H1 (cell line): Measurements from ENCODE around the gene KRT6C. TPM values are rescaled to one million over a fixed set of nuclear protein-coding genes. Genes with fewer than 3 reads are reported as not detected.

Experiments used
- CTCF ChIA-PET: fragments of 300-600 bp; sonication (Branson Sonifier 250); formaldehyde crosslinking; loops from one replicate; lab custom pipeline; 2021; ENCODE audit not compliant: partially characterized antibody; lab: Charles Lee
- POLR2A ChIA-PET: fragments of 300-600 bp; sonication (Branson Sonifier 250); formaldehyde crosslinking; loops from one replicate; lab custom pipeline; 2021; ENCODE audit warnings: inconsistent platforms; ENCODE audit not compliant: partially characterized antibody; lab: Charles Lee
- DNase-seq, 2 experiments: peaks; one replicate each; pipeline versions ENCODE4 v3.0.0 to v3.0.0-alpha.2; 2010 to 2022; ENCODE audit warnings: low spot score in 2 of 2, low read depth in 1 of 2, mixed read lengths in 1 of 2
- FAIRE-seq: peaks from 2 replicates; lab custom pipeline; 2011; peaks lifted over from hg19 to GRCh38; lab: Jason Lieb, UNC
- H2AFZ ChIP-seq: 2 replicates; pipeline ENCODE4 v1.8.1; 2012; ENCODE audit warnings: low read length, inconsistent platforms
- H2AK5ac ChIP-seq: 2 replicates; pipeline ENCODE4 v1.6.1; 2013; ENCODE audit warnings: low read depth, low read length
- H2BK120ac ChIP-seq: replicated peaks from 2 replicates; pipeline ENCODE3; 2013; ENCODE audit warnings: low read depth, low read length, inconsistent platforms
- H2BK12ac ChIP-seq: 2 replicates; pipeline ENCODE4 v1.6.1; 2013; ENCODE audit warnings: low read depth, low read length
- H2BK15ac ChIP-seq: 2 replicates; pipeline ENCODE4 v1.6.1; 2013; ENCODE audit warnings: low read length
- H2BK20ac ChIP-seq: 2 replicates; pipeline ENCODE4 v1.6.1; 2013; ENCODE audit warnings: low read length
- H2BK5ac ChIP-seq: 2 replicates; pipeline ENCODE4 v1.6.1; 2013; ENCODE audit warnings: low read depth, low read length
- H3K14ac ChIP-seq: 2 replicates; pipeline ENCODE4 v1.6.1; 2013; ENCODE audit warnings: inconsistent platforms; ENCODE audit not compliant: insufficient read length
- H3K18ac ChIP-seq: 2 replicates; pipeline ENCODE4 v1.6.1; 2013; ENCODE audit warnings: low read length; ENCODE audit errors: extremely low read depth
- H3K23ac ChIP-seq: 2 replicates; pipeline ENCODE4 v1.6.1; 2013; ENCODE audit warnings: inconsistent platforms; ENCODE audit not compliant: insufficient read length
- H3K23me2 ChIP-seq: 2 replicates; pipeline ENCODE4 v1.6.1; 2013; ENCODE audit warnings: low read depth, low read length
- H3K27ac ChIP-seq: 2 replicates; pipeline ENCODE4 v1.6.1; 2011; ENCODE audit warnings: low read depth, low read length, inconsistent platforms
- H3K27me3 ChIP-seq, 4 experiments: replicated peaks in 1 of 4; 1 replicate in 1 of 4; 2 replicates in 3 of 4; pipeline versions ENCODE4 v1.6.1 to v1.8.1; 2011 to 2013; ENCODE audit warnings: low read length in 3 of 4, mild to moderate bottlenecking in 3 of 4, inconsistent platforms in 2 of 4, mixed read lengths in 2 of 4, moderate library complexity in 1 of 4; ENCODE audit not compliant: control insufficient read depth in 3 of 4, insufficient read depth in 3 of 4; ENCODE audit errors: extremely low read depth in 1 of 4
- H3K36me3 ChIP-seq, 4 experiments: 2 replicates each; pipeline versions ENCODE4 v1.6.1 to v1.8.1; 2011 to 2013; ENCODE audit warnings: mild to moderate bottlenecking in 4 of 4, low read length in 3 of 4, moderate library complexity in 2 of 4, control low read depth in 1 of 4, inconsistent platforms in 1 of 4; ENCODE audit not compliant: insufficient read depth in 4 of 4, control insufficient read depth in 2 of 4
- H3K4ac ChIP-seq: replicated peaks from 2 replicates; pipeline ENCODE3; 2013; ENCODE audit warnings: low read length, low read depth, mixed read lengths, inconsistent platforms; ENCODE audit not compliant: insufficient read length
- H3K4me1 ChIP-seq, 4 experiments: replicated peaks in 1 of 4; 1 replicate in 1 of 4; 2 replicates in 3 of 4; pipeline versions ENCODE4 v1.6.1 to v1.8.1; 2011 to 2013; ENCODE audit warnings: low read length in 3 of 4, inconsistent platforms in 2 of 4, mixed read lengths in 1 of 4; ENCODE audit not compliant: insufficient read depth in 4 of 4, control insufficient read depth in 3 of 4
- H3K4me2 ChIP-seq, 2 experiments: 2 replicates each; pipeline versions ENCODE4 v1.6.1 to v1.8.1; 2011 to 2013; ENCODE audit warnings: low read depth in 2 of 2, low read length in 2 of 2, control low read depth in 1 of 2, inconsistent platforms in 1 of 2, mild to moderate bottlenecking in 1 of 2; ENCODE audit not compliant: insufficient read depth in 1 of 2
- H3K4me3 ChIP-seq, 4 experiments: fragments of 200-600, 300-600 bp in 1 of 4; sonication (generic), shearing (Covaris generic), sonication (Bioruptor Twin) in 1 of 4; 2 replicates each; pipeline versions ENCODE4 v1.5.1 to v1.8.1; 2011 to 2016; ENCODE audit warnings: low read length in 4 of 4, low read depth in 3 of 4, control low read depth in 2 of 4, inconsistent platforms in 2 of 4, mild to moderate bottlenecking in 2 of 4, mixed read lengths in 1 of 4, moderate library complexity in 1 of 4; ENCODE audit not compliant: insufficient read depth in 2 of 4; ENCODE audit errors: extremely low read depth in 1 of 4
- H3K56ac ChIP-seq: replicated peaks from 2 replicates; pipeline ENCODE3; 2013; ENCODE audit warnings: low read depth, mild to moderate bottlenecking, mixed read lengths, low read length, inconsistent platforms; ENCODE audit not compliant: insufficient read length
- H3K79me1 ChIP-seq: 2 replicates; pipeline ENCODE4 v1.6.1; 2013; ENCODE audit warnings: low read depth, low read length, control low read depth
- H3K79me2 ChIP-seq, 2 experiments: 2 replicates each; pipeline versions ENCODE4 v1.6.1 to v1.8.1; 2012 to 2013; ENCODE audit warnings: low read length in 2 of 2, mild to moderate bottlenecking in 2 of 2, inconsistent platforms in 1 of 2; ENCODE audit not compliant: insufficient read depth in 2 of 2, control insufficient read depth in 1 of 2
- H3K9ac ChIP-seq, 4 experiments: replicated peaks in 1 of 4; 1 replicate in 1 of 4; 2 replicates in 3 of 4; pipeline versions ENCODE4 v1.6.1 to v1.8.1; 2011 to 2013; ENCODE audit warnings: low read depth in 3 of 4, low read length in 3 of 4, control low read depth in 2 of 4, mild to moderate bottlenecking in 2 of 4, moderate library complexity in 2 of 4, inconsistent platforms in 1 of 4; ENCODE audit errors: extremely low read depth in 1 of 4
- H3K9me3 ChIP-seq, 2 experiments: 2 replicates each; pipeline versions ENCODE4 v1.6.1 to v1.8.1; 2012 to 2013; ENCODE audit warnings: mild to moderate bottlenecking in 2 of 2, moderate library complexity in 2 of 2, control low read depth in 1 of 2, inconsistent platforms in 1 of 2, low read depth in 1 of 2, low read length in 1 of 2, mixed read lengths in 1 of 2; ENCODE audit not compliant: insufficient read depth in 2 of 2
- H4K20me1 ChIP-seq, 2 experiments: replicated peaks in 1 of 2; 2 replicates each; pipeline versions ENCODE3 to v1.8.1; 2011 to 2013; ENCODE audit warnings: inconsistent platforms in 2 of 2, low read length in 2 of 2, mild to moderate bottlenecking in 1 of 2; ENCODE audit not compliant: insufficient read depth in 2 of 2, control insufficient read depth in 1 of 2
- H4K5ac ChIP-seq: 2 replicates; pipeline ENCODE4 v1.6.1; 2013; ENCODE audit warnings: low read length, low read depth, mixed read lengths, inconsistent platforms; ENCODE audit not compliant: insufficient read length
- H4K8ac ChIP-seq: 2 replicates; pipeline ENCODE4 v1.8.0; 2013; ENCODE audit warnings: mild to moderate bottlenecking, moderate library complexity, low read length, inconsistent platforms; ENCODE audit not compliant: insufficient read depth; ENCODE audit errors: extremely low read depth
- H4K91ac ChIP-seq: replicated peaks from 2 replicates; pipeline ENCODE3; 2013; ENCODE audit warnings: low read length, mixed read lengths, inconsistent platforms; ENCODE audit not compliant: insufficient read length
- KDM1A ChIP-seq: fragments of 200-600, 300-600 bp; sonication (generic); IDR thresholded peaks from 2 replicates; pipeline ENCODE4 v1.7.1; 2016; ENCODE audit warnings: mild to moderate bottlenecking, low read length, borderline replicate concordance
- NANOG ChIP-seq: IDR thresholded peaks from 2 replicates; pipeline ENCODE4 v1.6.1; 2011; ENCODE audit warnings: low read length, low read depth, mild to moderate bottlenecking, inconsistent platforms; ENCODE audit not compliant: insufficient read depth, poor library complexity, severe bottlenecking
- PHF8 ChIP-seq: fragments of 200-600 bp; sonication (generic); conservative IDR thresholded peaks from 2 replicates; pipeline ENCODE4 v1.7.1; 2012; ENCODE audit warnings: low read depth, mild to moderate bottlenecking, inconsistent platforms, low read length, moderate library complexity
- POLR2A ChIP-seq, 2 experiments: IDR thresholded peaks; 1 replicate in 1 of 2; 2 replicates in 1 of 2; pipeline ENCODE4 v1.6.1; 2011; ENCODE audit warnings: low read depth in 2 of 2, low read length in 2 of 2, mild to moderate bottlenecking in 2 of 2; ENCODE audit errors: control extremely low read depth in 1 of 2
- POU5F1 ChIP-seq: IDR thresholded peaks from 2 replicates; pipeline ENCODE4 v1.6.1; 2011; ENCODE audit warnings: low read depth, mild to moderate bottlenecking, low read length, moderate library complexity
- RAD21 ChIP-seq, 2 experiments: IDR thresholded peaks in 1 of 2; conservative IDR thresholded peaks in 1 of 2; 2 replicates each; pipeline ENCODE4 v1.6.1; 2011; ENCODE audit warnings: low read depth in 2 of 2, low read length in 2 of 2, improper control_type of control experiment in 1 of 2, inconsistent platforms in 1 of 2, mild to moderate bottlenecking in 1 of 2, moderate library complexity in 1 of 2
- RXRA ChIP-seq: IDR thresholded peaks from 2 replicates; pipeline ENCODE4 v1.6.1; 2011; ENCODE audit warnings: low read depth, mild to moderate bottlenecking, low read length, moderate library complexity; ENCODE audit not compliant: insufficient read depth
- SIRT6 ChIP-seq: IDR thresholded peaks from one replicate; pipeline ENCODE4 v1.7.1; 2012; ENCODE audit warnings: low read length, inconsistent platforms
- SIX5 ChIP-seq: IDR thresholded peaks from 2 replicates; pipeline ENCODE4 v1.6.1; 2011; ENCODE audit warnings: mild to moderate bottlenecking, low read depth, low read length
- SP4 ChIP-seq: IDR thresholded peaks from 2 replicates; pipeline ENCODE4 v1.6.1; 2012; ENCODE audit warnings: low read length, inconsistent platforms
- SRF ChIP-seq: IDR thresholded peaks from 2 replicates; pipeline ENCODE4 v1.6.1; 2011; ENCODE audit warnings: mild to moderate bottlenecking, low read depth, low read length, moderate library complexity
- SUZ12 ChIP-seq: fragments of 200-600 bp; sonication (generic); IDR thresholded peaks from 2 replicates; pipeline ENCODE4 v1.6.1; 2012; ENCODE audit warnings: mild to moderate bottlenecking, inconsistent platforms, low read length, moderate library complexity, mixed read lengths
- TAF1 ChIP-seq: IDR thresholded peaks from 2 replicates; pipeline ENCODE4 v1.6.1; 2011; ENCODE audit warnings: mild to moderate bottlenecking, low read depth, low read length
- TAF7 ChIP-seq: optimal IDR thresholded peaks from 2 replicates; pipeline ENCODE3; 2011; ENCODE audit warnings: low read depth, mild to moderate bottlenecking, inconsistent platforms, low read length, moderate library complexity, borderline replicate concordance
- TBP ChIP-seq: IDR thresholded peaks from 2 replicates; pipeline ENCODE4 v1.6.1; 2011; ENCODE audit warnings: low read depth, low read length, improper control_type of control experiment
- TCF12 ChIP-seq: IDR thresholded peaks from 2 replicates; pipeline ENCODE4 v1.6.1; 2011; ENCODE audit warnings: low read depth, mild to moderate bottlenecking, low read length
- WGBS, 2 experiments: shearing (Covaris generic) in 1 of 2; methylation state at CpG; one replicate each; pipeline versions ENCODE4 v1.1.6 to v1.1.7; 2013 to 2015; ENCODE audit warnings: low lambda C conversion rate in 2 of 2, mixed read lengths in 2 of 2, inconsistent platforms in 1 of 2, low coverage in 1 of 2, missing lambda C conversion rate in 1 of 2; ENCODE audit not compliant: insufficient replicate concordance in 2 of 2, insufficient coverage in 1 of 2, insufficient read length in 1 of 2; ENCODE audit errors: extremely low coverage in 1 of 2, missing lambda C conversion rate in 1 of 2; 5-methylcytosine and 5-hydroxymethylcytosine counted together
- polyA plus RNA-seq, 7 experiments: library from polyadenylated mRNA; depleted of rRNA in 3 of 7; stranded (reverse) in 5 of 7; unstranded in 2 of 7; fragments of >200 nt in 5 of 7; fragments of 200-250 nt in 2 of 7; gene quantifications; 1 replicate in 5 of 7; 2 replicates in 1 of 7; 4 replicates in 1 of 7; pipeline versions ENCODE4 v1.2.1 to v1.2.3, GENCODE V29; 2011 to 2013; ENCODE audit warnings: missing spikeins in 2 of 7, mixed read lengths in 2 of 7
- total RNA-seq: library from RNA; stranded (reverse); fragmentation: NEBNext Ultra II Directional; extraction: Animal tissue kit (Norgen Biotek cat#: 25700); gene quantifications from 2 replicates; pipeline ENCODE4 v1.2.1, GENCODE V29; 2021

The KRT6C gene
- total and polyA plus RNA-seq, 2 of the 8 experiments (the other 6 are each of a cell fraction or from before 2014, with no cell fraction given), result not detected

DNA sequence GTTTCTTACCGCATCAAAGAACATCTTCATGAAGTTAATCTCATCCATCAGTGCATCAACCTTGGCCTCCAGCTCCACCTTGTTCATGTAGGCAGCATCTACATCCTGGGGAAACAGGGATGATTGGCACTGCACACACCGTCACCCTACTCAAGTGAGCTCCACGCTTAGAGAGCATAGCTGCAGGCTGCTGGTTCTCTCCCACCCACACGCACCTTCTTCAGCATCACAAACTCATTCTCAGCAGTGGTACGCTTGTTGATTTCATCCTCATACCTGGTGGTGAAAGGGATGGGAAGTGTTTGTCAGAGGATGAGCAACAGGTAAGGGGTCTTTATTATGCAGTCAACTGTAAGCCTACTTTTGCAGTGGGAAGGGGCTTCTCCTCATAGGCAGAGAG, 44.3 kb upstream of the KRT6C start:
- no peak overlapping the region for H2BK12ac ChIP-seq
- H3K79me1 ChIP-seq, result no peaks in the 10 kb centered on the region
- H2BK120ac ChIP-seq, result no peak overlapping the region
- no peak overlapping the region for H3K18ac ChIP-seq
- H3K56ac ChIP-seq, result no peak overlapping the region
- no peak overlapping the region for H3K23ac ChIP-seq
- DNase-seq (peak in 1 of 2 experiments; percentile 14), FAIRE-seq (no peak)
- no peaks in the 10 kb centered on the region for H3K79me2 ChIP-seq
- no peak overlapping the region for H3K4ac ChIP-seq
- no peak overlapping the region for H4K91ac ChIP-seq
- H3K4me1 ChIP-seq, result no peaks in the 10 kb centered on the region; a peak in 1 of 7 replicates
- H2BK15ac ChIP-seq, result no peak overlapping the region
- H3K27me3 ChIP-seq, result no peaks in the 10 kb centered on the region
- H2AFZ ChIP-seq, result no peak overlapping the region
- no peak overlapping the region for H3K27ac ChIP-seq
- H3K4me3 ChIP-seq, result no peak overlapping the region
- H4K8ac ChIP-seq, result no peak overlapping the region
- ChIA-PET CTCF (interaction anchor here (0.7 to 4.5 kb wide), 6 partner anchors 11 to 361 kb away, joined by 3 to 29 read pairs (median 3); no protein-coding TSS in a partner anchor), POLR2A (no interaction called here)
- H4K5ac ChIP-seq, result no peak overlapping the region
- H2BK5ac ChIP-seq, result no peak overlapping the region
- no peak overlapping the region for H3K4me2 ChIP-seq
- H3K23me2 ChIP-seq, result no peaks in the 10 kb centered on the region
- H2BK20ac ChIP-seq, result no peak overlapping the region
- H2AK5ac ChIP-seq, result no peak overlapping the region
- H4K20me1 ChIP-seq, result no peaks in the 10 kb centered on the region
- TF ChIP-seq SIX5 (no peak), TBP (no peak), TAF7 (no peak), SUZ12 (no peak), POLR2A (IDR thresholded peaks at IDR 0.05; ENCODE audit: control extremely low read depth in 1 of 2, low read depth in 2 of 2, low read length in 2 of 2) (no peak), POU5F1 (no peak), RXRA (no peak), TCF12 (no peak), KDM1A (no peak), TAF1 (no peak), NANOG (no peak), SIRT6 (no peak), RAD21 (IDR thresholded peaks at IDR 0.05 in 1 of 2, conservative IDR thresholded peaks at IDR 0.05 in 1 of 2; ENCODE audit: low read depth in 2 of 2, low read length in 2 of 2) (no peak), PHF8 (no peak), SP4 (no peak), SRF (no peak)
- no peaks in the 10 kb centered on the region for H3K36me3 ChIP-seq
- 97% methylated on average over 5 of the region's 5 CpGs; no CpG with 5 or more reads in 1 of the 2 experiments for WGBS, 2 experiments
- H3K14ac ChIP-seq, result no peak overlapping the region
- no peak overlapping the region for H3K9ac ChIP-seq
- no peaks in the 10 kb centered on the region; a peak in 1 of 4 replicates for H3K9me3 ChIP-seq
